K562 (cell line): ENCODE data around the gene SCN5A. TPM values are rescaled to one million over a fixed set of nuclear protein-coding genes. Genes with fewer than 3 reads are reported as not detected.

Source experiments
- ATAC-seq: fragments of 200-7000 bp; cut with Tn5 transposase; 3 replicates; pipeline ENCODE4 v1.9.1; 2020; ENCODE audit warnings: moderate library complexity
- BruUV-seq: library from RNA; stranded (reverse); fragments of 400-500 nt; replicated peaks from 2 replicates; lab custom pipeline; 2021; lab: Mats Ljungman, UMichigan
- CTCF ChIA-PET: fragments of 300-600 bp; formaldehyde crosslinking; extraction: SDS; loops from one replicate; lab custom pipeline; 2021; ENCODE audit warnings: low intra/inter-chr PET ratio; lab: Yijun Ruan, JAX
- POLR2A ChIA-PET: fragments of 300-600, 350-650 bp; sonication (Branson Sonifier 250); formaldehyde crosslinking; extraction: SDS; loops from one replicate; lab custom pipeline; 2021; ENCODE audit warnings: antibody characterized with exemption, inconsistent platforms; lab: Yijun Ruan, JAX
- DNase-seq, 4 experiments: peaks; one replicate each; pipeline versions ENCODE4 v3.0.0 to v3.0.0-alpha.2; 2011 to 2018; ENCODE audit warnings: low spot score in 3 of 4, mixed read lengths in 3 of 4; ENCODE audit errors: extremely low read depth in 1 of 4
- FAIRE-seq: peaks from 2 replicates; lab custom pipeline; 2011; peaks lifted over from hg19 to GRCh38; lab: Jason Lieb, UNC
- H2AFZ ChIP-seq: 2 replicates; pipeline ENCODE4 v1.6.0; 2011; ENCODE audit warnings: low read depth, low read length, control low read depth, inconsistent platforms
- H3K27ac ChIP-seq: fragments of 200-600 bp; 3 replicates; pipeline ENCODE4 v1.8.0; 2011; ENCODE audit warnings: low read depth, mild to moderate bottlenecking, control low read depth, inconsistent platforms, low read length, moderate library complexity, mixed read lengths; ENCODE audit errors: extremely low read depth
- H3K27me3 ChIP-seq, 2 experiments: fragments of 300-600 bp in 1 of 2; 2 replicates in 1 of 2; 3 replicates in 1 of 2; pipeline versions ENCODE4 v1.6.0 to v1.8.0; 2011; ENCODE audit warnings: inconsistent platforms in 2 of 2, low read length in 2 of 2, mild to moderate bottlenecking in 1 of 2, mixed read lengths in 1 of 2, moderate library complexity in 1 of 2; ENCODE audit not compliant: control insufficient read depth in 2 of 2, insufficient read depth in 2 of 2
- H3K36me3 ChIP-seq: fragments of 300-600 bp; 3 replicates; pipeline ENCODE4 v1.8.0; 2011; ENCODE audit warnings: mild to moderate bottlenecking, low read length, inconsistent platforms; ENCODE audit not compliant: control insufficient read depth, insufficient read depth
- H3K4me1 ChIP-seq, 2 experiments: fragments of 200-600 bp in 1 of 2; replicated peaks in 1 of 2; 2 replicates in 1 of 2; 3 replicates in 1 of 2; pipeline versions ENCODE4 v1.5.1 to v1.8.0; 2011; ENCODE audit warnings: inconsistent platforms in 2 of 2, low read length in 2 of 2, mild to moderate bottlenecking in 1 of 2, mixed read lengths in 1 of 2, moderate library complexity in 1 of 2; ENCODE audit not compliant: control insufficient read depth in 2 of 2, insufficient read depth in 2 of 2
- H3K4me2 ChIP-seq: 2 replicates; pipeline ENCODE4 v1.6.1; 2011; ENCODE audit warnings: low read length, control low read depth, inconsistent platforms, mixed read lengths; ENCODE audit not compliant: insufficient read depth
- H3K4me3 ChIP-seq: fragments of 200-600 bp; sonication (generic), shearing (Covaris generic); 2 replicates; pipeline ENCODE4 v1.5.1; 2016; ENCODE audit warnings: control low read depth, inconsistent platforms
- H3K79me2 ChIP-seq: fragments of 200-600 bp; 3 replicates; pipeline ENCODE4 v1.8.0; 2011; ENCODE audit warnings: low read length, inconsistent platforms; ENCODE audit not compliant: control insufficient read depth, insufficient read depth
- H3K9ac ChIP-seq, 2 experiments: 2 replicates each; pipeline versions ENCODE4 v1.6.0 to v1.6.1; 2011; ENCODE audit warnings: low read depth in 2 of 2, low read length in 2 of 2, control low read depth in 1 of 2, inconsistent platforms in 1 of 2, mild to moderate bottlenecking in 1 of 2, mixed read lengths in 1 of 2; ENCODE audit not compliant: insufficient read depth in 1 of 2
- H3K9me1 ChIP-seq: one replicate; pipeline ENCODE4 v1.6.0; 2011; ENCODE audit warnings: inconsistent platforms, mild to moderate bottlenecking, low read length, moderate library complexity; ENCODE audit not compliant: control insufficient read depth, insufficient read depth
- H3K9me3 ChIP-seq: replicated peaks from 2 replicates; pipeline ENCODE4 v1.5.1; 2011; ENCODE audit warnings: low read depth, low read length, inconsistent platforms; ENCODE audit not compliant: control insufficient read depth, insufficient read depth
- H4K20me1 ChIP-seq: replicated peaks from 2 replicates; pipeline ENCODE4 v1.6.1; 2011; ENCODE audit warnings: low read length, inconsistent platforms, mixed read lengths; ENCODE audit not compliant: control insufficient read depth, insufficient read depth
- BCL6 ChIP-seq: fragments of 250-450 bp; sonication (Bioruptor Pico); IDR thresholded peaks from 2 replicates; pipeline ENCODE4 v1.4.0; 2020
- CC2D1A ChIP-seq: fragments of 450-650 bp; IDR thresholded peaks from 2 replicates; pipeline ENCODE4 v1.6.1; 2017; ENCODE audit warnings: mild to moderate bottlenecking
- HIVEP1 ChIP-seq: fragments of 250-450 bp; sonication (Bioruptor Pico); IDR thresholded peaks from 2 replicates; pipeline ENCODE4 v1.4.0; 2020; ENCODE audit warnings: mild to moderate bottlenecking
- HOXB6 ChIP-seq: fragments of 250-450 bp; sonication (Bioruptor Pico); IDR thresholded peaks from 2 replicates; pipeline ENCODE4 v1.5.1; 2022; ENCODE audit warnings: mild to moderate bottlenecking, borderline replicate concordance
- LARP7 ChIP-seq: fragments of 450-650 bp; IDR thresholded peaks from 2 replicates; pipeline ENCODE4 v1.6.1; 2016
- MIER1 ChIP-seq: fragments of 450-650 bp; IDR thresholded peaks from 2 replicates; pipeline ENCODE4 v1.6.1; 2016; ENCODE audit warnings: antibody characterized with exemption, mild to moderate bottlenecking, low read depth
- NFE2L1 ChIP-seq: fragments of 450-650 bp; IDR thresholded peaks from 2 replicates; pipeline ENCODE4 v1.6.1; 2016; ENCODE audit warnings: missing genetic modification characterization, low read depth, mild to moderate bottlenecking, missing compliant biosample characterization, moderate library complexity, borderline replicate concordance
- NR2C2 ChIP-seq, 2 experiments: fragments of 200-800 bp in 1 of 2; sonication (Bioruptor generic) in 1 of 2; sonication (generic) in 1 of 2; formaldehyde crosslinking in 1 of 2; IDR thresholded peaks; 2 replicates each; pipeline versions ENCODE4 v1.6.1 to v1.8.0; 2016 to 2022; ENCODE audit warnings: mild to moderate bottlenecking in 1 of 2, missing compliant biosample characterization in 1 of 2, missing genetic modification characterization in 1 of 2, missing genetic modification reagents in 1 of 2
- PRPF4 ChIP-seq: fragments of 200-400 bp; formaldehyde crosslinking; IDR thresholded peaks from one replicate; pipeline ENCODE4 v1.6.1; 2017; ENCODE audit warnings: low read length, low read depth, mild to moderate bottlenecking; ENCODE audit not compliant: insufficient read depth, poor library complexity, severe bottlenecking
- SAFB ChIP-seq: fragments of 200-400 bp; formaldehyde crosslinking; IDR thresholded peaks from 2 replicates; pipeline ENCODE4 v1.6.1; 2017; ENCODE audit warnings: low read depth, low read length, borderline replicate concordance
- SRSF1 ChIP-seq: fragments of 200-400 bp; formaldehyde crosslinking; IDR thresholded peaks from 2 replicates; pipeline ENCODE4 v1.6.1; 2017; ENCODE audit warnings: mild to moderate bottlenecking, low read depth, low read length, moderate library complexity
- ZKSCAN3 ChIP-seq: fragments of 250-450 bp; sonication (Bioruptor Pico); IDR thresholded peaks from 2 replicates; pipeline ENCODE4 v1.4.0; 2020
- ZNF143 ChIP-seq: sonication (generic); formaldehyde crosslinking; IDR thresholded peaks from 2 replicates; pipeline ENCODE4 v1.9.0; 2022; ENCODE audit warnings: mild to moderate bottlenecking, missing genetic modification reagents
- WGBS: fragments of 100-300 bp; shearing (Covaris generic); methylation state at CpG from one replicate; pipeline ENCODE4 v1.1.6; 2016; ENCODE audit warnings: low coverage, mixed read lengths; ENCODE audit not compliant: insufficient coverage; ENCODE audit errors: missing lambda C conversion rate; 5-methylcytosine and 5-hydroxymethylcytosine counted together
- in situ Hi-C: fragments of 300-500 bp; cut with MboI; formaldehyde crosslinking; loops from 4 replicates; pipeline ENCODE4 v1.15.0; 2018; ENCODE audit warnings: inconsistent platforms, mixed read lengths
- intact Hi-C: fragments of 100-400 bp; cut with micrococcal nuclease; formaldehyde crosslinking; loops from 2 replicates; pipeline ENCODE4 v1.14.2; 2022
- polyA plus RNA-seq, 8 experiments: library from polyadenylated mRNA; depleted of rRNA in 4 of 8; stranded (reverse) in 5 of 8; unstranded in 3 of 8; fragments of >200 nt; fragmentation: Nextera tagmentation in 2 of 8; fragmentation: Illumina TruSeq in 1 of 8; extraction: Ambion mirVana in 2 of 8; extraction: Trizol in 1 of 8; gene quantifications; 2 replicates each; pipeline versions ENCODE4 v1.2.1 to v1.2.3, GENCODE V29; 2011 to 2014; ENCODE audit warnings: inconsistent platforms in 1 of 8, missing spikeins in 1 of 8
- total RNA-seq, 7 experiments: library from RNA; depleted of rRNA in 6 of 7; stranded (reverse); fragments of >200 nt in 6 of 7; fragmentation: Illumina TruSeq in 2 of 7; extraction: Trizol in 2 of 7; gene quantifications; 2 replicates each; pipeline versions ENCODE4 v1.2.1 to v1.2.3, GENCODE V29; 2011 to 2021; ENCODE audit warnings: low replicate concordance in 1 of 7
- TF ChIP-seq, protein P1 (sequence below): fragments of 450-650 bp; IDR thresholded peaks from 2 replicates; pipeline ENCODE4 v1.6.1; 2016; ENCODE audit warnings: mild to moderate bottlenecking

Gene SCN5A
- total and polyA plus RNA-seq, 9 of the 15 experiments (the other 6 are each of a cell fraction or from before 2014, with no cell fraction given), result 0.07 to 1.4 (median 0.21) TPM; not detected in 2

DNA sequence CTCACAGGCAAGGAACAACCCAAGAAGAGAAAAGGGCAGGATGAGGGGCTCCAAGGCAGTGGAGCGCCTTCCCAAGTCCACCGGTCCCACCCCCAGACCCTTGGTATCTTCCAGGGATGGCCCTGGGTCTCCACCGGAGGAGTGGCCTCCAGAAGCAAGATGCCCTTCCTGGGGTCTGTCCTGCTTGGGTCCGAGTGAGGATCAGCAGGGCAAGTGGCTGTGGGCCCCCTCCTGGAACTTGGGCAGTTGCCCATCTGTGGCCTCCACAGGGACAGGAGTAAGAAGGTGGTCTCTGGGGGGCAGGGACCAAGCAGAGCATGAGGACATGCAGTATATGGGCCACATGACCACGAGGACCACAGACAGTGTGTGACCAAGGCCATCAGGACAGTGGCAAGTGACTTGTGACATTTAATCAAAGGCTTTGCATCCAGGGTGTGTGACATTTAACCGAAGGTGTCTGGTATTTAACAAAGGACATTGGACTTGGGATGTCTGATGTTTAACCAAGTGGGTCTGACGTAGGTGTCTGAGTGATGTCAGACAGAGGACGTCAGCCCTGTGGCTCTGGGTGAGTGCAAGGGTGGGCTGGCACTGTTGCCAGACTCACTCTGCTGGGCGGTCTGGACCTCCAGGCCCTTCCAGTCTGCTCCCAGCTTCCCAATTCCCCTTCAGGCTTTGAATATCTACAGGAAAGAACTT, 34.7 kb downstream of the SCN5A start:
- Histone ChIP-seq H3K9ac (no peak overlapping the region), H3K36me3 (no peaks in the 10 kb centered on the region), H3K79me2 (no peaks in the 10 kb centered on the region), H3K9me3 (no peaks in the 10 kb centered on the region), H2AFZ (no peak overlapping the region), H3K4me3 (no peak overlapping the region), H3K9me1 (peaks cover 3% of the 10 kb centered on the region)
- in situ Hi-C loops, result no loop called here
- intact Hi-C loops, result no loop called here
- FAIRE-seq (no peak), DNase-seq (no peak)
- WGBS, result 3% methylated on average over 9 of the region's 9 CpGs
- no TSS peak for BruUV-seq
- POLR2A ChIA-PET, result interaction anchor here (0.6 to 1.6 kb wide), 3 partner anchors 13 to 456 kb away, joined by 3 to 5 read pairs (median 3); no protein-coding TSS in a partner anchor
- no peak for TF ChIP-seq NFE2L1 (tag)
- TF ChIP-seq NR2C2 (CRISPR knock-in tag; IDR thresholded peaks at IDR 0.05), result no peak
- no peak for TF ChIP-seq NR2C2 (tag; IDR thresholded peaks at IDR 0.05)
- no peak for TF ChIP-seq SRSF1
- TF ChIP-seq, all 486 proteins: peak for 0
- no peak for ATAC-seq
- Histone ChIP-seq H4K20me1 (no peaks in the 10 kb centered on the region; the same call in none of the 2 replicates), H3K4me2 (no peak overlapping the region), H3K4me1 (no peaks in the 10 kb centered on the region), H3K27me3 (peaks cover 58 to 82% of the 10 kb centered on the region in 2 experiments), H3K27ac (no peak overlapping the region)
- CTCF ChIA-PET, result no interaction called here

DNA sequence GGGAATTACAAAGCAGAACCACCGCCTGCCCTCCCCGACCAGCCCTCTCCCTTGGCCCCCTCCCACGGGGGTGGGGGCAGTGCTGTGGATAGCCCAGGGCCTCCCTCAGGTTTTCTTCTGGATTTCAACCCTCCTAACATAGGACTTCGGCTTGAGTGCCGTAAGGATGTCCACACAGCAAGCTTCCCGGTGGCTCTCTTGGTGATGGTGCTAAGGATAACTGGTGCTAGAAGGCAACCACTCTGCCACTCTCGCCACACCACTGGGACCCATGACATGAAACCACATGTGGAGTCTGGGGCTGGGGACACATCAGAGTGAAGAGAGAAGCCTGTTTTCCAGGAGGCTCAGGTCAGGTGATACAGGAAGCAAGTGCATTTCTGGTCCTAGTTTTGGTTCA, 35.4 kb downstream of the SCN5A start:
- no peak overlapping the region for H3K9ac ChIP-seq
- no peak overlapping the region for H3K27ac ChIP-seq
- H3K4me3 ChIP-seq, result no peak overlapping the region
- H3K27me3 ChIP-seq, result peaks cover 57 to 82% of the 10 kb centered on the region in 2 experiments
- H3K4me2 ChIP-seq, result no peak overlapping the region
- H3K36me3 ChIP-seq, result no peaks in the 10 kb centered on the region
- DNase-seq (no peak), ATAC-seq (no peak), FAIRE-seq (no peak)
- H3K9me1 ChIP-seq, result peaks cover 3% of the 10 kb centered on the region
- no peaks in the 10 kb centered on the region for H3K79me2 ChIP-seq
- ChIA-PET CTCF (no interaction called here), POLR2A (interaction anchor here (1.1 to 1.2 kb wide), 2 partner anchors 28 to 103 kb away, joined by 3 read pairs; no protein-coding TSS in a partner anchor)
- BruUV-seq, result no TSS peak
- intact Hi-C loops, result no loop called here
- H3K9me3 ChIP-seq, result no peaks in the 10 kb centered on the region
- in situ Hi-C loops, result no loop called here
- no peaks in the 10 kb centered on the region for H3K4me1 ChIP-seq
- WGBS, result under 1% methylated on average over 7 of the region's 7 CpGs
- H4K20me1 ChIP-seq, result no peaks in the 10 kb centered on the region; the same call in none of the 2 replicates
- H2AFZ ChIP-seq, result no peak overlapping the region
- TF ChIP-seq ZNF143 (CRISPR knock-in tag), result no peak
- no peak for TF ChIP-seq CC2D1A
- TF ChIP-seq SAFB, result no peak
- no peak for TF ChIP-seq HOXB6 (CRISPR knock-in tag)
- no peak for TF ChIP-seq PRPF4
- TF ChIP-seq LARP7, result no peak
- no peak for TF ChIP-seq ZKSCAN3 (CRISPR knock-in tag)
- no peak for TF ChIP-seq BCL6
- TF ChIP-seq, protein P1, sequence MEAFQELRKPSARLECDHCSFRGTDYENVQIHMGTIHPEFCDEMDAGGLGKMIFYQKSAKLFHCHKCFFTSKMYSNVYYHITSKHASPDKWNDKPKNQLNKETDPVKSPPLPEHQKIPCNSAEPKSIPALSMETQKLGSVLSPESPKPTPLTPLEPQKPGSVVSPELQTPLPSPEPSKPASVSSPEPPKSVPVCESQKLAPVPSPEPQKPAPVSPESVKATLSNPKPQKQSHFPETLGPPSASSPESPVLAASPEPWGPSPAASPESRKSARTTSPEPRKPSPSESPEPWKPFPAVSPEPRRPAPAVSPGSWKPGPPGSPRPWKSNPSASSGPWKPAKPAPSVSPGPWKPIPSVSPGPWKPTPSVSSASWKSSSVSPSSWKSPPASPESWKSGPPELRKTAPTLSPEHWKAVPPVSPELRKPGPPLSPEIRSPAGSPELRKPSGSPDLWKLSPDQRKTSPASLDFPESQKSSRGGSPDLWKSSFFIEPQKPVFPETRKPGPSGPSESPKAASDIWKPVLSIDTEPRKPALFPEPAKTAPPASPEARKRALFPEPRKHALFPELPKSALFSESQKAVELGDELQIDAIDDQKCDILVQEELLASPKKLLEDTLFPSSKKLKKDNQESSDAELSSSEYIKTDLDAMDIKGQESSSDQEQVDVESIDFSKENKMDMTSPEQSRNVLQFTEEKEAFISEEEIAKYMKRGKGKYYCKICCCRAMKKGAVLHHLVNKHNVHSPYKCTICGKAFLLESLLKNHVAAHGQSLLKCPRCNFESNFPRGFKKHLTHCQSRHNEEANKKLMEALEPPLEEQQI, result no peak
- TF ChIP-seq MIER1, result no peak
- no peak for TF ChIP-seq HIVEP1 (CRISPR knock-in tag)
